ENCODE data around the gene HEATR5A. TPM values are rescaled to one million over a fixed set of nuclear protein-coding genes. Genes with fewer than 3 reads are reported as not detected.
"Not testable (repeated sequence)": the region's sequence is repeated elsewhere in the genome, so short reads cannot be mapped to it uniquely, and the experiment has no call there.

Gene HEATR5A
- total RNA-seq, 1 experiment from 2014 or later, result 13.2 TPM

DNA sequence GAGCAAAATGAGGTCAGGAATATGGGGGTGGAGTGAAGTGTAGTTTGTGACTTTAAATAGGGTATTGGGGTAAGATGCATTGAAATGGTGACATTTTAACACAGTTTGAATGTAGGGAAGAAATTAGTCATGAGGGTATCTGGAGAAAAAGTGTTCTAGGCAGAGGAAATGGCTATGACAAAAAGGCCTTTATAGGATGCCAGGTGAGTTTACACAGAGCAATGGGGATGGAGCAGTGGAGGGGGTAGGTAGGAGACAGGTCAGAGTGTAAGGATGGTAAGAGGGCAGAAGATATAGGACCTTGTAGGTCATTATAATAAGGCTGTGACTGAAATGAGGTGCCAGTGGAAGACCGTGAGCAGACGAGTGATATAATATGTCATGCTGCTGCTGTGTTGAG is 30.4 kb downstream of the HEATR5A start:
- DNase-seq (ENCODE audit: low read depth), result no peak

GRCh38 chr14:31388687-31389413 is 31.5 kb downstream of the HEATR5A start:
- no peak for DNase-seq (ENCODE audit: low read depth)

DNA sequence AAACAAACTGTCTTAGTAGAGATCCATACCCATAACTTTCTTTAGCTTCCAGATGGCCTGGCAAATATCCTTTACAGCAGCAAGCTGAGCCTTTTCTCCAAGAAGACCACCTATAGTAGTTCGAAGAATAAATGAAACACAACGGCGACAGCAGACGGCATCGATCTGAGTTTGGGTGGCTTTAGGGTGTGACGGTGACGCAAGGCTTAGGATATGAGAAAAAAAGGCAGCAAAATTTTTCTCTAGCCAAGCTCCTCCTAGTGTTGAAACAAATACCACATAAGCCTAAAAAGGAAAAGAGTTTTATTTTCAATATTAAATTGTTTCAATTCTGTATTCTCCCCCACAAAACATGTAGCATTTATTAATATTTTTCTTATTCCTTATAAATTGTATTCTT is 33.3 kb downstream of the HEATR5A start:
- no peak for DNase-seq (ENCODE audit: low read depth)

GRCh38 chr14:31386271-31386670 is 34.1 kb downstream of the HEATR5A start:
- no peak for DNase-seq (ENCODE audit: low read depth)

GRCh38 chr14:31382221-31382620 is 38.1 kb downstream of the HEATR5A start:
- no peak for DNase-seq (ENCODE audit: low read depth)

DNA sequence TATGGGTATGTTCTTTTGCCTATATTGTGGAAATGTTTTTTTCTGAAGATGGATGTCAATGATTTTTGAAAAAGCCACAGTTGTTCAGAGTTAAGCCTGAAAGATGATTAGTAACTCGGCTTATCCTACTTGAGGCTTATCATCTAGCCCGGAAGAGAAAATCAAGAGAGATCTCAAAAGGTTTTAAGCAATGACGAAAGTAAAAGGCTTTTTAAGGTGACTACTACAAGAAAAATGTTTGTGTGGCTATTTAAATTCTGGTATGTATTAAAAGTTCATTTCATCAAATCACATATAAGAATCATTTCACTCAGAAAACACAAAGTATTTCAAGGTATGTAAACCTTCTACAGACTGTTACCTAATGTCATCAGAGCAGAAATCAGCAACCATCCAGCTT is 40.2 kb downstream of the HEATR5A start:
- no peak for DNase-seq (ENCODE audit: low read depth)

DNA sequence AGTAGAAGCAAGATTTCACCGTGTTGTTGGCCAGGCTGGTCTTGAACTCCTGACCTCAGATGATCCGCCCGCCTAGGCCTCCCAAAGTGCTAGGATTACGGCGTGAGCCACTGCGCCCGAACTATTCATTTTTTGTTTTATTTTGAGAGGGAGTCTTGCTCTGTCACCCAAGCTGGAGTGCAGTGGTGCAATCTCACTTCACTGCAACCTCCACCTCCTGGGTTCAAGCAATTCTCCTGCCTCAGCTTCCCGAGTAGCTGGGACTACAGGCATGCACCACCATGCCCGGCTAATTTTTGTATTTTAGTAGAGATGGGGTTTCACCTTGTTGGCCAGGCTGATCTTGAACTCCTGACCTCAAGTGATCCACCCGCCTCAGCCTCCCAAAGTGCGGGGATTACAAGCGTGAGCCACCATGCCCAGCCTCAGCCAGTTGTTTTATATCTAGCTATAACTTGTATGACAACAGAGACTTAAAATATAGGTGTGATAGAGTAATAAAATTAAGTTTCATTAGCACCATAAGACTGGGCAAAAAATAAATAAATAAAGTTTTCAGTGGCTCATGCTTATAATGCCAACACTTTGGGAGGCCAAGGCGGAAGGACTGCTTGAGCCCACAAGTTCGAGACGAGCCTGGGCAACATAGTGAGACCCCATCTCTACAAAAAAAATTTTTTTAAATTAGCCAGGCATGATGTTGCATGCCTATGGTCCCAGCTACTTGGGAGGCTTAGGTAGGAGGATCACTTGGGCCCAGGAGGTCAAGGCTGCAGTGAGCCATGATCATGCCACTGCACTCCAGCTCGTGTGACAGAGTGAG is 41.0 kb downstream of the HEATR5A start:
- not testable (repeated sequence) for DNase-seq (ENCODE audit: low read depth)

- no peak for DNase-seq (ENCODE audit: low read depth)
These were observed 42.9 kb downstream of the HEATR5A start for GRCh38 chr14:31377433-31377832.

- no peak for DNase-seq (ENCODE audit: low read depth)
These were observed 48.7 kb downstream of the HEATR5A start for GRCh38 chr14:31371646-31372045.

DNA sequence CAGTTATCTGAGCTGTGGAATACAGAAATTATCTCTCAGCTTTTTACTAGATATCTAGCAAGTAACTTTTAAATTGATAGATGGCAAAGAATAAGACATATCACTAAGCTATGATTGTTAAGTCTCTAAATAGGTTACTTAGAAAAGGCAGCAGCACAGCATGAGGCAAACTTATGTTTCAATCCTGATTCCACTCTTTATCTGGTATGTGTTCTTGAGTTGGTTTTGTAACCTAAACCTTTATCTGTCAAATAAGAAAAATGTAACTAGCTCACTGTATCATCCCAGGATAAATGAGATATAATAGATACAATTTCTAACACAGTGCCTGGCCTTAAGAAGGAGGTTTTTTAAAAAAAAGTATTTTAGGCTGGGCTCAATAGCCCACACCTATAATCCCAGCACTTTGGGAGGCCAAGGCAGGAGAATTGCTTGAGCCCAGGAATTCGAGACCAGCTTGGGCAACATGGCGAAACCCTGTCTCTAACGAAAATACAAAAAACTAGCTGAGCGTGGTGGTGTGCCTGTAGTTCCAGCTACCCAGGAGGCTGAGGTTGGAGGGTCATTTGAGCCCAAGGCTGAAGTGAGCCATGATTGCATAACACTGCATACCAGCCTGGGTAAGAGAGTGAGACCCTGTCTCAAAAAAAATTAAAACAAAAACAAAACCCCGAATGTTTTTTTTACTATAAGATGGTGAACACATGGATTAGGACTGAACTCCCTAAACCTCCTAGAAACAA is 56.8 kb downstream of the HEATR5A start:
- DNase-seq (ENCODE audit: low read depth), result no peak

DNA sequence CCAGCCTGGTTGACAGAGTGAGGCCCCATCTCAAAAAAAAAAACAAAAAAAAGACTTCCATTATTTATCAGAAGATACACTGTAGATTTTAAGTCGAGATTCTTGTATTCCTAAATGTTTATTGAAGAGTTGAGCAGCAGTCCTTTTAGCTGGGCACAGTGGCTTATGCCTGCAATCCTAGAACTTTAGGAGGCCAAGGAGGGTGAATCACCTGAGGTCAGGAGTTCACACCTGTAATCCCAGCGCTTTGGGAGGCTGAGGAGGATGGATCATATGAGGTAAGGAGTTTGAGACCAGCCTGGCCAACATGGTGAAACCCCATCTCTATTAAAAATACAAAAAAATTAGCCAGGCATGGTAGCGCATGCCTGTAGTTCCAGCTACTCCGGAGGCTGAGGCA is 57.6 kb downstream of the HEATR5A start:
- DNase-seq (ENCODE audit: low read depth), result peak; percentile 18

GRCh38 chr14:31361761-31362160 is 58.6 kb downstream of the HEATR5A start:
- not testable (repeated sequence) for DNase-seq (ENCODE audit: low read depth)

GRCh38 chr14:31360919-31361662 is 59.3 kb downstream of the HEATR5A start:
- peak; percentile 81 for DNase-seq (ENCODE audit: low read depth)

DNA sequence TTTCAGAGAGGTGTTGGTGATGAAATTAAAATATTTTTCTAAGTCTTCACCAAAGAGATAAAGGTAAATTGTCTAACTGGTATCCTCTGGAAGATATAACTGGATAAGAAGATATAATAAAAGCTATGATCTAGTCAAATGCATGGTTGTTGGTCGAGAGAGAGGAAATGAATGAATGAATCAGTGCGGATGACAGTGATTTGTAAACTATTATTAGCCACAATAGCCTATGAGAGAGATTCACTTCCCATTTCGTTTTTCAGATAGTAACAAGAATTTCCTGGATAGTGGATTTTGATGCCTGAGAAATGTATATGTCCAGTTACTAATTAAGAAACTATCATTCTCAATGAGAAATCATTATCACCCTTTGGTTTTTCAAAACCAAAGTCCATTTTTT is 63.1 kb downstream of the HEATR5A start:
- peak; percentile 31 for DNase-seq (ENCODE audit: low read depth)

GRCh38 chr14:31346097-31346496 is 74.3 kb downstream of the HEATR5A start:
- no peak for DNase-seq (ENCODE audit: low read depth)

DNA sequence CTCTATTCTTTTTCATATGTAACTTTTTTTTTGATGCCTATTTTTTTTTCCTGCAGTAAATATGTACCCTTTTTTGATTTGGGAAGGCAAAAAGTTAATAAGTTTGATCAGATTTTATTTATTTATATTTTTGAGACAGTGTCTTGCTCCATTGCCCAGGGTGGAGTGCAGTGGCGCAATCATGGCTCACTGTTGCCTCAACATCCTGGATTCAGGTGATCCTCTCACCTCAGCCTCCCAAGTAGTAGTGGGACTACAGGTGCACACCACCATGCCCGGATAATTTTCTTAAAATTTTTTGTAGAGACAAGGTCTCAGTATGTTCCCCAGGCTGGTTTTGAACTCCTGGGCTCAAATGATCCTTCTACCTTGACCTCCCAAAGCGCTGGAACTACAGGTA is 79.1 kb downstream of the HEATR5A start:
- DNase-seq (ENCODE audit: low read depth), result no peak

DNA sequence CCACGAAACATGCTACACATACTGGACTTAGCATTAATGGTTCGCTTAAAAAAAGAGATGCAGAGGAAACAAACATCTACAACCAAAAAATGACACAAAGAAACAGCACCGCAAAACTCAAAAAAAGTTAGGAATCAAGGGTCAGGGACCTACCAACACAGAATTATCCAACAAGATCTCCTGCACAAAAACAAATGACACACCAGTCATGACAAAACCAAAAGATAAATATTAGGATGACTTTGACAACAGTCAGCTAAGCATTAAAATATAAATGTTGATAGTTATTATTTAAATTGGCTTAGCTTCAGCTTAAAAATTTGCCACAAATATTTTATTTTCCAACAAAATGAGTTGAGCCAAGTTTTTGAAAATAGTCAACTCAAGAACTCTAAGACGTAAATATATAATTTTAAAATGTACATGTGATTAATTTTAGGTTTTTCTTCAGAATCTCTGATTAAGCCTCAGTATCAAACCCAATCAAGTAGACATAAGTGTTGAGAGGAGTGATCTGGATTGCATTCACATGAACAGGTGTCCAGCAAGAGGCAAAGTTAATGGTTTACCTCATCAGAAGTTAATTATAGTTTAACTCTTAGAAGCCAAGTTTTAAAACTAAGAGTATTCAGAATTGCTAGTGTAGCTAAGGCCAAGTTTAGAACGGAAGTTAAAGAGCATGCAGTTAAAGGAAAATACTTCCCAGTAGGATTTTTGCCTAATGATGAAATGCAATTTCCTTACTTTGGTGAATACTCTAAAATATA is 79.9 kb downstream of the HEATR5A start:
- no peak for DNase-seq (ENCODE audit: low read depth)

GRCh38 chr14:31339743-31340142 is 80.6 kb downstream of the HEATR5A start:
- DNase-seq (ENCODE audit: low read depth), result no peak

DNA sequence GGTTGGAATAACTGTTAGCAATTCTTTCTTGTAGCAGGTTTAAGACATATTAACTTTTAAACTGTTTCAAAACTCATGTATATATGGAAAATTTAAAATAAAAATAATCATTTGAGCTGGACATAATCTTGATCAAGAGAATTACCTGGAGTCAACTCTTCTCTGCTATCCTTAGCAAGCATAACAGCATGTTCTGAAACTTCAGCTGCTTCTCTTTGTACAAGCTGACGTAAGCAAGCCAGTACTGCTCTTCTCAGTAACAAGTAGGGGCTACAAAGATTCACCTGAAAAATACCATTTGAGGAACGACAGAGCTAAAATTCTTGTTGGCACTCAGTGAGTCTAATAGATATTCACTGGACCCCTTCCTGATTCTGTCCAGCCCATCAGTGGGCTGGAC is 83.0 kb downstream of the HEATR5A start:
- DNase-seq (ENCODE audit: low read depth), result no peak

DNA sequence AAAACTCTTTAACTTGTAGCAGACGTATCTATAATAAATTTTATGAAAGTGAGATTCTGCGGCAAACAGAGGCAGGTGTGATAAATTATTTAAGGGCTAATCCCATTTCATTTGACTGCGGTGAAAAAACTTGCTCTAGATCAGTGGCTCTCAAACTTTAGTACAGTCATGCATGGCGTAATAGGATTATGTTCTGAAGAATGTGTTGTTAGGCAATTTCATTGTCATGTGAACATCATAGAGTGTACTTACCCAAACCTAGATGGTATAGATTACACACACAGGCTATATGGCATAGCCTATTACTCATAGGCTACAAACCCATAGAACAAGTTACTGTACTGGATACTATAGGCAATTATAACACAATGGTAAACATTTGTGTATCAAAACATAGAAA is 83.7 kb downstream of the HEATR5A start:
- peak; percentile 7 for DNase-seq (ENCODE audit: low read depth)

GRCh38 chr14:31331395-31331794 is 89.0 kb downstream of the HEATR5A start:
- DNase-seq (ENCODE audit: low read depth), result not testable (repeated sequence)

Data from HT1080 (cell line).